ENCODE results near the gene OR2Z1. TPM values are rescaled to one million over a fixed set of nuclear protein-coding genes. Genes with fewer than 3 reads are reported as not detected.
"Not testable (repeated sequence)": the region's sequence is repeated elsewhere in the genome, so short reads cannot be mapped to it uniquely, and the experiment has no call there.

The OR2Z1 gene
- total and polyA plus RNA-seq, 2 experiments from 2014 or later: not detected

DNA sequence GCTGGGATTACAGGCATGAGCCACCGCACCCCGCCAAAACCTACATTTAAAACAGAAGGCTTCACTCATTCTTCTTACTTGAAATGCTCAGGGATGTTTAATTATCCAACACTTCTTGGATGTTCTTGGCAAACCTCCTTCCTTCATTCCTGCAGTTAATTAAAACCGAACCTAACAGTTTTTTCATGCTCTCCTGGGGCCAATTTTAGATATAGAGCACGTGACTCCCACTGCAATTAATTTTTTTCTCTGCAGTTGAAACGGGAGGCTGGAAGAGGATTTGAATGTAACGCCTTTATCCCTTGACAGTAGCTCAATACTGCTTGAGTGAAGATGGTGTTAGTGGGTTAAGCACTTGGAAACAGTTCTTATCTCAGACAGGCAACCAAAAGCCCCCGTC is 18.2 kb upstream of the OR2Z1 start:
- Histone ChIP-seq H3K9me3 (ENCODE audit: low read depth) (no peaks in the 10 kb centered on the region), H3K27ac (no peak overlapping the region), H3K4me1 (ENCODE audit: low read depth) (no peaks in the 10 kb centered on the region), H3K4me3 (no peak overlapping the region), H3K36me3 (no peaks in the 10 kb centered on the region), H3K27me3 (no peaks in the 10 kb centered on the region)
- TF ChIP-seq, protein P1, sequence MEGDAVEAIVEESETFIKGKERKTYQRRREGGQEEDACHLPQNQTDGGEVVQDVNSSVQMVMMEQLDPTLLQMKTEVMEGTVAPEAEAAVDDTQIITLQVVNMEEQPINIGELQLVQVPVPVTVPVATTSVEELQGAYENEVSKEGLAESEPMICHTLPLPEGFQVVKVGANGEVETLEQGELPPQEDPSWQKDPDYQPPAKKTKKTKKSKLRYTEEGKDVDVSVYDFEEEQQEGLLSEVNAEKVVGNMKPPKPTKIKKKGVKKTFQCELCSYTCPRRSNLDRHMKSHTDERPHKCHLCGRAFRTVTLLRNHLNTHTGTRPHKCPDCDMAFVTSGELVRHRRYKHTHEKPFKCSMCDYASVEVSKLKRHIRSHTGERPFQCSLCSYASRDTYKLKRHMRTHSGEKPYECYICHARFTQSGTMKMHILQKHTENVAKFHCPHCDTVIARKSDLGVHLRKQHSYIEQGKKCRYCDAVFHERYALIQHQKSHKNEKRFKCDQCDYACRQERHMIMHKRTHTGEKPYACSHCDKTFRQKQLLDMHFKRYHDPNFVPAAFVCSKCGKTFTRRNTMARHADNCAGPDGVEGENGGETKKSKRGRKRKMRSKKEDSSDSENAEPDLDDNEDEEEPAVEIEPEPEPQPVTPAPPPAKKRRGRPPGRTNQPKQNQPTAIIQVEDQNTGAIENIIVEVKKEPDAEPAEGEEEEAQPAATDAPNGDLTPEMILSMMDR (IDR thresholded peaks at IDR 0.05; ENCODE audit: low read depth, low read length): no peak
- DNase-seq (ENCODE audit: low read depth in 1 of 2, low spot score in 1 of 2): no peak

DNA sequence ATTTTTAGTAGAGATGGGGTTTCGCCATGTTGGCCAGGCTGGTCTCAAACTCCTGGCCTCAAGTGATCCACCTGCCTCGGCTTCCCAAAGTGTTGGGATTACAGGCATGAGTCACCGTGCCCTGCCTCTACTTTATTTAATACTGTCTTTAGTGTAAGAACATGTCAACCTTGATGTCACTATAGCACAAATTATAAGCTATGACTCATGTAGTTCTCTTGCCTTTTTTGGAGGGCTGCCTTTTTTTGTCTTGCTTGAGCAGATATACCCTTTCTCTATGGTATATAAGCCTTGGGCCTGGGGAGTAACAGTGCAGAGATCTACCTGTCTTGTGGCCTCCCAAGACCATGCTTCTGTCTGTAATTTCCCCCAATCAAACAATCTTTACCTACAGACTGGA is 16.1 kb upstream of the OR2Z1 start:
- not testable (repeated sequence) for H3K27me3 ChIP-seq; H3K27ac ChIP-seq; H3K36me3 ChIP-seq; H3K4me3 ChIP-seq; H3K4me1 ChIP-seq (ENCODE audit: low read depth); DNase-seq (ENCODE audit: low read depth in 1 of 2, low spot score in 1 of 2); H3K9me3 ChIP-seq (ENCODE audit: low read depth)

DNA sequence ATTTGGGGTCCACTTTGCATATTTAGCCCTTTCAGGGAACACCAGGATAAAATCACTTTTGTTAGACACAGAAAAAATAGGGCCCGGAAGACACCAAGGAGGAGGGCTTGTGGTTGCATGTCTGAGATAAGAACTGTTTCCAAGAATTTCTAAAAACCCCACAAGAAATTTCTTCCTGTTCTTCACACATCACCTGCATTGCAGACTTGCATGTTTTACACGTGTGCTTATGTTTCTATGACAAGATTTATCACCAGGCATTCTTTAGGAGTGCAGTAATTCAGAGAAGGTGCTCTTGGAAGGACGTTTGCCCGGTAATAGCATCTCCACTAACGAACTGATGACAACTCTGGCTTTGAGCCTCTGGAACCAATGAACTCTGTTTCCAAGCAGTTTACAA is 15.7 kb upstream of the OR2Z1 start:
- no peak overlapping the region for H3K27ac ChIP-seq
- TF ChIP-seq, protein P1 (IDR thresholded peaks at IDR 0.05; ENCODE audit: low read depth, low read length): no peak
- no peaks in the 10 kb centered on the region for H3K36me3 ChIP-seq
- no peaks in the 10 kb centered on the region for H3K4me1 ChIP-seq (ENCODE audit: low read depth)
- DNase-seq (ENCODE audit: low read depth in 1 of 2, low spot score in 1 of 2): no peak
- no peaks in the 10 kb centered on the region for H3K9me3 ChIP-seq (ENCODE audit: low read depth)
- H3K27me3 ChIP-seq: no peaks in the 10 kb centered on the region
- no peak overlapping the region for H3K4me3 ChIP-seq

DNA sequence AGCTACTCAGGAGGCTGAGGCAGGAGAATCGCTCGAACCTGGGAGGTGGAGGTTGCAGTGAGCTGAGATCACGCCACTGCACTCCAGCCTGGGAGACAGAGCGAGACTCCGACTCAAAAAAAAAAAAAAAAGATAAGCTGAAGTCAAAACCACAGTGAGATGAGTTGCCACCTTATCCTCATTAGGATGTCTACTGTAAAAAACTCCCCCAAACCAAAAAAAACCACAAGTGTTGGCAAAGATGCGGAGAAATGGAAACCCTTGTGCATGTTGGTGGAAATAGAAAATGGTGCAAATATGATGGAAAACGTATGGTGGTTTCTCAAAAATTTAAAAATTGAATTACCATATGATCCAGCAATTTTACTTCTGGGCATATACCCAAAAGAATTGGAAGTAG is 11.1 kb upstream of the OR2Z1 start:
- H3K4me1 ChIP-seq (ENCODE audit: low read depth); H3K9me3 ChIP-seq (ENCODE audit: low read depth); H3K27me3 ChIP-seq; H3K4me3 ChIP-seq; DNase-seq (ENCODE audit: low read depth in 1 of 2, low spot score in 1 of 2); H3K27ac ChIP-seq; H3K36me3 ChIP-seq: not testable (repeated sequence)

DNA sequence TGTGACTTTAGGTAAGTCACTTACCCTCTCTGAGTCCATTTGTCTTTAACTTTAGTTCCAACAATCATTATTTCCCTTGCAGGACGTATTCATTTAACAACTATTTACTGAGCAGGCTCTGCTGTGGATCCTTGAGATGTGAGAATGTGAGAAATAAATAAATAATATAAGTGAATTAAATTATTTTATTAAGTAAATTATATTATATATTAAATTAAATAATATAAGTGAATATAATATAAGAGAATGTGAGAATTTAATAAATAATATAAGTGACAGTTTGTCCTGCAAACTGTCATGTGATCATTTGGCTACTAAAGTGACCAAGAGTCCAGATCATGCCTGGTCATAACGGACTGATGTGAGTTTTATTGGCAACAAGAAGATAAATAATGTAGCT is 598 bp downstream of the OR2Z1 start:
- Histone ChIP-seq H3K4me1 (ENCODE audit: low read depth) (no peaks in the 10 kb centered on the region), H3K9me3 (ENCODE audit: low read depth) (no peaks in the 10 kb centered on the region), H3K27ac (no peak overlapping the region), H3K4me3 (no peak overlapping the region), H3K36me3 (no peaks in the 10 kb centered on the region), H3K27me3 (no peaks in the 10 kb centered on the region)
- no peak for DNase-seq (ENCODE audit: low read depth in 1 of 2, low spot score in 1 of 2)
- TF ChIP-seq, protein P1 (IDR thresholded peaks at IDR 0.05; ENCODE audit: low read depth, low read length): no peak

DNA sequence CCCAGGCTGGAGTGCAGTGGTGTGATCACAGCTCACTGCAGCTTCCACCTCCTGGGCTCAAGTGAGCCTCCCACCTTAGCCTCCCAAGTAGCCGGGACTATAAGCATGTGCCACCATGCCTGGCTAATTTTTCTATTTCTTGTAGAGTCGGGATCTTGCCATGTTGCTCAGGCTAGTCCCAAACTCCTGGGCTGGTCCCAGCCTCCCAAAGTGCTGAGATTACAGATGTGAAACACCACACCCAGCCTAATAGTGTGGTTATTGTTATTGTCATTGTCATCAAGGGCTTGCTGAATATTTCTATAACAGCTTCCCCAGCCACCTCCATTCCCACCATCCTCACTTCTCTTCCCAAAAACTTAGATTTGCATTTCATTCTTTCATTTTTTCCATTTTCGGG is 2.8 kb downstream of the OR2Z1 start:
- H3K4me1 ChIP-seq (ENCODE audit: low read depth): no peaks in the 10 kb centered on the region
- no peak overlapping the region for H3K4me3 ChIP-seq
- H3K27ac ChIP-seq: no peak overlapping the region
- TF ChIP-seq, protein P1 (IDR thresholded peaks at IDR 0.05; ENCODE audit: low read depth, low read length): no peak
- no peaks in the 10 kb centered on the region for H3K9me3 ChIP-seq (ENCODE audit: low read depth)
- no peak for DNase-seq (ENCODE audit: low read depth in 1 of 2, low spot score in 1 of 2)
- no peaks in the 10 kb centered on the region for H3K36me3 ChIP-seq
- H3K27me3 ChIP-seq: no peaks in the 10 kb centered on the region
